Liver (tissue), 9 donors: Measurements from ENCODE around the gene BRD1. TPM values are rescaled to one million over a fixed set of nuclear protein-coding genes. Genes with fewer than 3 reads are reported as not detected.

ENCODE experiments used
- DNase-seq: peaks from one replicate; pipeline ENCODE4 v3.0.0-alpha.2; 2017; ENCODE audit warnings: low spot score
- H3K27ac ChIP-seq, 2 donors: one replicate each; pipeline ENCODE4 v1.7.0; 2013; ENCODE audit warnings: inconsistent platforms in 2 of 2, low read length in 2 of 2, control low read depth in 1 of 2, low read depth in 1 of 2, mild to moderate bottlenecking in 1 of 2
- H3K27me3 ChIP-seq, 4 donors: one replicate each; pipeline versions ENCODE4 v1.6.1 to v1.7.0; 2013; ENCODE audit warnings: low read length in 3 of 4, inconsistent platforms in 1 of 4, mild to moderate bottlenecking in 1 of 4, moderate library complexity in 1 of 4; ENCODE audit not compliant: control insufficient read depth in 4 of 4, insufficient read depth in 4 of 4
- H3K36me3 ChIP-seq, 4 donors: one replicate each; pipeline versions ENCODE4 v1.6.1 to v1.7.0; 2013; ENCODE audit warnings: low read length in 3 of 4, mild to moderate bottlenecking in 3 of 4, low read depth in 1 of 4, moderate library complexity in 1 of 4; ENCODE audit not compliant: control insufficient read depth in 4 of 4, insufficient read depth in 3 of 4
- H3K4me1 ChIP-seq, 4 donors: one replicate each; pipeline versions ENCODE4 v1.6.1 to v1.7.0; 2013; ENCODE audit warnings: low read length in 3 of 4, mild to moderate bottlenecking in 3 of 4, moderate library complexity in 1 of 4; ENCODE audit not compliant: control insufficient read depth in 4 of 4, insufficient read depth in 4 of 4
- H3K4me3 ChIP-seq, 3 donors: one replicate each; pipeline versions ENCODE4 v1.6.1 to v1.7.0; 2013; ENCODE audit warnings: low read length in 3 of 3, control low read depth in 1 of 3, low read depth in 1 of 3, mild to moderate bottlenecking in 1 of 3
- H3K9ac ChIP-seq, 2 donors: one replicate each; pipeline ENCODE4 v1.7.0; 2013; ENCODE audit warnings: low read length in 2 of 2, mild to moderate bottlenecking in 2 of 2, moderate library complexity in 2 of 2, control low read depth in 1 of 2, low read depth in 1 of 2
- H3K9me3 ChIP-seq, 4 donors: one replicate each; pipeline versions ENCODE4 v1.6.1 to v1.7.0; 2013; ENCODE audit warnings: low read length in 3 of 4; ENCODE audit not compliant: control insufficient read depth in 4 of 4
- ATF3 ChIP-seq: IDR thresholded peaks from 2 replicates; pipeline ENCODE4 v1.6.1; 2016; ENCODE audit warnings: antibody characterized with exemption
- EGR1 ChIP-seq, 2 donors: IDR thresholded peaks; 2 replicates each; pipeline ENCODE4 v1.6.1; 2016 to 2018; ENCODE audit warnings: antibody characterized with exemption in 2 of 2, low read depth in 2 of 2
- FOXA2 ChIP-seq: IDR thresholded peaks from 2 replicates; pipeline ENCODE4 v1.6.1; 2016; ENCODE audit warnings: antibody characterized with exemption
- GABPA ChIP-seq, 2 donors: IDR thresholded peaks in 1 of 2; conservative IDR thresholded peaks in 1 of 2; 2 replicates each; pipeline ENCODE4 v1.6.1; 2016; ENCODE audit warnings: antibody characterized with exemption in 2 of 2, mild to moderate bottlenecking in 1 of 2, moderate library complexity in 1 of 2
- HNF4A ChIP-seq, 2 donors: conservative IDR thresholded peaks; 2 replicates each; pipeline ENCODE4 v1.6.1; 2016; ENCODE audit warnings: antibody characterized with exemption in 2 of 2, mild to moderate bottlenecking in 2 of 2
- HNF4G ChIP-seq: IDR thresholded peaks from 2 replicates; pipeline ENCODE4 v1.6.1; 2016; ENCODE audit warnings: antibody characterized with exemption
- MAX ChIP-seq: IDR thresholded peaks from 2 replicates; pipeline ENCODE4 v1.6.1; 2016; ENCODE audit warnings: antibody characterized with exemption
- REST ChIP-seq: IDR thresholded peaks from 2 replicates; pipeline ENCODE4 v1.6.1; 2016; ENCODE audit warnings: antibody characterized with exemption, mild to moderate bottlenecking
- RXRA ChIP-seq, 2 donors: IDR thresholded peaks; 2 replicates each; pipeline ENCODE4 v1.6.1; 2017 to 2018; ENCODE audit warnings: antibody characterized with exemption in 2 of 2, mild to moderate bottlenecking in 1 of 2
- SP1 ChIP-seq: IDR thresholded peaks from 2 replicates; pipeline ENCODE4 v1.6.1; 2018; ENCODE audit warnings: antibody characterized with exemption, mild to moderate bottlenecking
- TAF1 ChIP-seq: conservative IDR thresholded peaks from 2 replicates; pipeline ENCODE4 v1.6.1; 2016; ENCODE audit warnings: antibody characterized with exemption, mild to moderate bottlenecking
- YY1 ChIP-seq: IDR thresholded peaks from 2 replicates; pipeline ENCODE4 v1.6.1; 2016; ENCODE audit warnings: antibody characterized with exemption, mild to moderate bottlenecking
- WGBS: extraction: QIAGEN DNeasy Blood & Tissue Kit; methylation state at CpG from one replicate; pipeline ENCODE4 v1.1.7; 2013; 5-methylcytosine and 5-hydroxymethylcytosine counted together
- polyA plus RNA-seq, 2 donors: library from polyadenylated mRNA; stranded (reverse) in 1 of 2; unstranded in 1 of 2; fragments of 200-250 nt in 1 of 2; fragments of >200 nt in 1 of 2; fragmentation: Nextera tagmentation in 1 of 2; extraction: Ambion mirVana in 1 of 2; gene quantifications; one replicate each; pipeline versions ENCODE4 v1.2.1 to v1.2.3, GENCODE V29; 2013 to 2015
- total RNA-seq, 2 donors: library from RNA; depleted of rRNA; stranded (reverse); fragments of >200 nt; gene quantifications; one replicate each; pipeline ENCODE4 v1.2.3, GENCODE V29; 2014
- TF ChIP-seq, protein P1 (sequence below): IDR thresholded peaks from 2 replicates; pipeline ENCODE4 v1.6.1; 2016; ENCODE audit warnings: antibody characterized with exemption
- TF ChIP-seq, protein P2 (sequence below): fragments of 150-350 bp; IDR thresholded peaks from 2 replicates; pipeline ENCODE4 v1.5.1; 2017; ENCODE audit warnings: improper control_type of control experiment, low read depth, low read length; ENCODE audit not compliant: missing input control
- donor health status: healthy.
- donor health status: healthy.
- donor health status: healthy.
- donor health status: healthy.
- donor health status: healthy.

BRD1 gene
- total and polyA plus RNA-seq, 4 donors: 3.3 to 20.7 (median 11.6) TPM

- Histone ChIP-seq H3K27me3 (no peaks in the 10 kb centered on the region), H3K27ac (no peak overlapping the region), H3K36me3 (peaks cover 11 to 54% (median 26%) of the 10 kb centered on the region in 4 donors), H3K9me3 (no peaks in the 10 kb centered on the region), H3K9ac (no peak overlapping the region), H3K4me1 (peaks cover 2 to 7% (median 4%) of the 10 kb centered on the region in 4 donors), H3K4me3 (no peak overlapping the region)
- TF ChIP-seq SP1 (no peak), FOXA2 (no peak), MAX (no peak), REST (no peak), ATF3 (no peak)
- no peak for DNase-seq
- 95% methylated on average over 47 of the region's 47 CpGs for WGBS
Measured at GRCh38 chr22:49783926-49784629, 43.6 kb downstream of the BRD1 start.

DNA sequence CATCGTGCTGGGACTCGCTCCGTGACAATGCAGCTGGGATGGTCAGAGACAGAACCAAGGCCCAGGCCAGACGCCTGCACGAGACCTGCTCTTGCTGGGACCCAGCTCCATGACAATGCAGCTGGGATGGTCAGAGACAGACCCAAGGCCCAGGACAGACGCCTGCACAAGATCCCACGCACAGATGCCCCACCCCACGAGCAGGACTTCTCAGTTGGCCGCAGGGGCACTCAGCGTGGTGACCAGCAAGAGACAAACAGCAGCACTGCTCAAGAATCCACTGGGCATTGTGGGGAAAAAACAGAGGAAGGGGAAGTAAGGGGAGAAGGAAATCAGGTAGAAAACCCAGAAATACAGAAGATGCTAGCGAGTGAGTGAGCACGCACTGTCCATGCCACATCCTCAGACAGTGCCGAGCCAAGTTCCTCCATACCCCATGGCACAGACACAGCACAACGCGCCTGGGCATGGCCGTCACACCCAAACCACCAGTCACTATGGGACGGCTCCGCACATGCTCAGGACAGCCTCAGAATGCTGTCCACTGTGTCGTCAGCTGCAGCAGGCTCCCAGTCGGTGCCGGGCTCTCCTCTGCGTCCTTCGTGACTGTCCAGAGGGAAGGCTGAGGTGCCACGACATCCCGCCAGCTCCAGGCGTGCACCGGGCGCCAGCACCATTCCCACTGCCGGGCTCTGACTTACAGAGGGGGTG is 44.5 kb downstream of the BRD1 start:
- no peak overlapping the region for H3K9ac ChIP-seq
- H3K4me3 ChIP-seq: no peak overlapping the region
- H3K27me3 ChIP-seq: no peaks in the 10 kb centered on the region
- no peaks in the 10 kb centered on the region for H3K9me3 ChIP-seq
- peaks cover 0 to 2% (median 1%) of the 10 kb centered on the region in 4 donors for H3K4me1 ChIP-seq
- H3K36me3 ChIP-seq: peaks cover 11 to 57% (median 26%) of the 10 kb centered on the region in 4 donors
- no peak for DNase-seq
- TF ChIP-seq GABPA (IDR thresholded peaks at IDR 0.05 in 1 of 2, conservative IDR thresholded peaks at IDR 0.05 in 1 of 2) (no peak), YY1 (no peak), HNF4A (conservative IDR thresholded peaks at IDR 0.05) (no peak), HNF4G (no peak), EGR1 (IDR thresholded peaks at IDR 0.05; ENCODE audit: low read depth in 2 of 2) (no peak), REST (no peak), MAX (no peak), ATF3 (no peak), RXRA (IDR thresholded peaks at IDR 0.05) (no peak), SP1 (no peak), TAF1 (no peak)
- TF ChIP-seq, protein P1, sequence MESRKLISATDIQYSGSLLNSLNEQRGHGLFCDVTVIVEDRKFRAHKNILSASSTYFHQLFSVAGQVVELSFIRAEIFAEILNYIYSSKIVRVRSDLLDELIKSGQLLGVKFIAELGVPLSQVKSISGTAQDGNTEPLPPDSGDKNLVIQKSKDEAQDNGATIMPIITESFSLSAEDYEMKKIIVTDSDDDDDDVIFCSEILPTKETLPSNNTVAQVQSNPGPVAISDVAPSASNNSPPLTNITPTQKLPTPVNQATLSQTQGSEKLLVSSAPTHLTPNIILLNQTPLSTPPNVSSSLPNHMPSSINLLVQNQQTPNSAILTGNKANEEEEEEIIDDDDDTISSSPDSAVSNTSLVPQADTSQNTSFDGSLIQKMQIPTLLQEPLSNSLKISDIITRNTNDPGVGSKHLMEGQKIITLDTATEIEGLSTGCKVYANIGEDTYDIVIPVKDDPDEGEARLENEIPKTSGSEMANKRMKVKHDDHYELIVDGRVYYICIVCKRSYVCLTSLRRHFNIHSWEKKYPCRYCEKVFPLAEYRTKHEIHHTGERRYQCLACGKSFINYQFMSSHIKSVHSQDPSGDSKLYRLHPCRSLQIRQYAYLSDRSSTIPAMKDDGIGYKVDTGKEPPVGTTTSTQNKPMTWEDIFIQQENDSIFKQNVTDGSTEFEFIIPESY: no peak
- TF ChIP-seq, protein P2, sequence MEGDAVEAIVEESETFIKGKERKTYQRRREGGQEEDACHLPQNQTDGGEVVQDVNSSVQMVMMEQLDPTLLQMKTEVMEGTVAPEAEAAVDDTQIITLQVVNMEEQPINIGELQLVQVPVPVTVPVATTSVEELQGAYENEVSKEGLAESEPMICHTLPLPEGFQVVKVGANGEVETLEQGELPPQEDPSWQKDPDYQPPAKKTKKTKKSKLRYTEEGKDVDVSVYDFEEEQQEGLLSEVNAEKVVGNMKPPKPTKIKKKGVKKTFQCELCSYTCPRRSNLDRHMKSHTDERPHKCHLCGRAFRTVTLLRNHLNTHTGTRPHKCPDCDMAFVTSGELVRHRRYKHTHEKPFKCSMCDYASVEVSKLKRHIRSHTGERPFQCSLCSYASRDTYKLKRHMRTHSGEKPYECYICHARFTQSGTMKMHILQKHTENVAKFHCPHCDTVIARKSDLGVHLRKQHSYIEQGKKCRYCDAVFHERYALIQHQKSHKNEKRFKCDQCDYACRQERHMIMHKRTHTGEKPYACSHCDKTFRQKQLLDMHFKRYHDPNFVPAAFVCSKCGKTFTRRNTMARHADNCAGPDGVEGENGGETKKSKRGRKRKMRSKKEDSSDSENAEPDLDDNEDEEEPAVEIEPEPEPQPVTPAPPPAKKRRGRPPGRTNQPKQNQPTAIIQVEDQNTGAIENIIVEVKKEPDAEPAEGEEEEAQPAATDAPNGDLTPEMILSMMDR: no peak
- 95% methylated on average over 26 of the region's 29 CpGs for WGBS
- H3K27ac ChIP-seq: no peak overlapping the region
